ENCODE measurements around the gene NOTCH1. TPM values are rescaled to one million over a fixed set of nuclear protein-coding genes. Genes with fewer than 3 reads are reported as not detected.

NOTCH1 gene
- total RNA-seq, 2 donors from 2014 or later: 49.3 to 99.4 TPM

- Histone ChIP-seq H3K9ac (ENCODE audit: low read depth in 2 of 2, low read length in 2 of 2) (no peak overlapping the region), H3K36me3 (peaks cover 60% of the 10 kb centered on the region), H3K4me1 (no peaks in the 10 kb centered on the region), H3K27ac (no peak overlapping the region), H3K27me3 (no peaks in the 10 kb centered on the region), H3K4me3 (no peak overlapping the region), H3K9me3 (no peaks in the 10 kb centered on the region)
- intact Hi-C loops (cut with DNase I): no loop called here
- no peak for DNase-seq
- TF ChIP-seq CTCF (IDR thresholded peaks at IDR 0.05): no peak
These were observed 91.6 kb downstream of the NOTCH1 start for GRCh38 chr9:136454026-136454796.

GRCh38 chr9:136453326-136453725 is 92.5 kb downstream of the NOTCH1 start:
- H3K36me3 ChIP-seq: peaks cover 52% of the 10 kb centered on the region
- H3K27me3 ChIP-seq: no peaks in the 10 kb centered on the region
- no peak overlapping the region for H3K4me3 ChIP-seq
- no peak overlapping the region for H3K9ac ChIP-seq (ENCODE audit: low read depth in 2 of 2, low read length in 2 of 2)
- H3K9me3 ChIP-seq: no peaks in the 10 kb centered on the region
- TF ChIP-seq CTCF (IDR thresholded peaks at IDR 0.05): no peak
- H3K27ac ChIP-seq: no peak overlapping the region
- no peaks in the 10 kb centered on the region for H3K4me1 ChIP-seq
- no peak for DNase-seq
- intact Hi-C loops (cut with DNase I): no loop called here

- no peaks in the 10 kb centered on the region for H3K27me3 ChIP-seq
- no peak overlapping the region for H3K27ac ChIP-seq
- H3K36me3 ChIP-seq: peaks cover 47% of the 10 kb centered on the region
- no peak overlapping the region for H3K9ac ChIP-seq (ENCODE audit: low read depth in 2 of 2, low read length in 2 of 2)
- no peaks in the 10 kb centered on the region for H3K4me1 ChIP-seq
- no peak overlapping the region for H3K4me3 ChIP-seq
- intact Hi-C loops (cut with DNase I): no loop called here
- H3K9me3 ChIP-seq: no peaks in the 10 kb centered on the region
- DNase-seq: no peak
- no peak for TF ChIP-seq CTCF (IDR thresholded peaks at IDR 0.05)
These were observed 94.5 kb downstream of the NOTCH1 start for GRCh38 chr9:136451221-136451877.

- no peaks in the 10 kb centered on the region for H3K27me3 ChIP-seq
- no peak overlapping the region for H3K9ac ChIP-seq (ENCODE audit: low read depth in 2 of 2, low read length in 2 of 2)
- H3K27ac ChIP-seq: no peak overlapping the region
- H3K9me3 ChIP-seq: no peaks in the 10 kb centered on the region
- H3K4me1 ChIP-seq: no peaks in the 10 kb centered on the region
- no peak for DNase-seq
- intact Hi-C loops (cut with DNase I): no loop called here
- no peak overlapping the region for H3K4me3 ChIP-seq
- H3K36me3 ChIP-seq: peaks cover 30% of the 10 kb centered on the region
- no peak for TF ChIP-seq CTCF (IDR thresholded peaks at IDR 0.05)
These were observed 97.2 kb downstream of the NOTCH1 start for GRCh38 chr9:136448655-136449054.

GRCh38 chr9:136447173-136447778 is 98.6 kb downstream of the NOTCH1 start:
- DNase-seq: no peak
- TF ChIP-seq CTCF (IDR thresholded peaks at IDR 0.05): no peak
- Histone ChIP-seq H3K36me3 (peaks cover 35% of the 10 kb centered on the region), H3K9me3 (no peaks in the 10 kb centered on the region), H3K4me3 (no peak overlapping the region), H3K4me1 (no peaks in the 10 kb centered on the region), H3K9ac (ENCODE audit: low read depth in 2 of 2, low read length in 2 of 2) (no peak overlapping the region), H3K27ac (no peak overlapping the region), H3K27me3 (no peaks in the 10 kb centered on the region)
- intact Hi-C loops (cut with DNase I): no loop called here

Data from colonic mucosa (tissue), 4 donors.